GM12874 (cell line): ENCODE measurements around the gene FMNL2.

ENCODE experiments used
- TF ChIP-seq, protein P1 (sequence below): IDR thresholded peaks from 2 replicates; pipeline ENCODE4 v1.5.1; 2011; ENCODE audit warnings: low read depth, mild to moderate bottlenecking, control low read depth, low read length, moderate library complexity; ENCODE audit not compliant: insufficient read depth

Gene FMNL2

DNA sequence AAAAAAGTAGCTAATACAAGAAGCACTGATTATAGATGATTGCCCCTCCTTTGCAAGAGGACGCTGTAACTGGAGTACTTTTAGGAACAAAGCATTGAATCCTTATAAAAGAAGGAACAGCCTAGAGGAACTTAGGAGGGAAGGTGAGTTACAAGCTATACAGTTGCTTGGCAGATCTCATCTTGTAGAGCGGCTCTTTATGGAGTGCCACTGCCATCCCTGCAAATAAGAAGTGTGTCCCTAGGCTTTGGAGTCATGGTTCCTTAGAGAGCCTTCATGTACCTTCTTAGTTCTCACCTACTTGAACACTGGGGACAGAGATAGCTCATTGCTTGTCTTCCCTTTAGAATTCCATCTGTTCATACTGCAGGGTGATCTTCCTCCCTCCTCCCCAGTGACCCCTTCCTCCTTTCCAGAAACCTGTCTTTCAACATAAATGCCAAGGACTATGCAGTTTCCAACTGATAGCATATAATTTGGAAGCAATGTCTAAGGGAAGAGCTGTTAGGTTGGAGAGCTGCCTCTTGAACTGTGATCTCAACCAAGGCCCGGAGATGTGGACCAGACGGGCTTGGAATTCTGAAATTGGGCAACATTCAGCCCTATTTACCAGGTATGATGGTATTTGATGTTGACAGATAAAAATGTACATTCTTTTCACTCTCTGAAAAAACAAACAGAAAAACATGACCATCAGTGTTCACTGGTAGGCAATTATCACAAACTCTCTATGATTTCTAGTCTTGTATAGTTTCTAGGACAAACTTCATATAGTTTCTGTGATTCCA is 7.5 kb downstream of the FMNL2 start:
- TF ChIP-seq, protein P1, sequence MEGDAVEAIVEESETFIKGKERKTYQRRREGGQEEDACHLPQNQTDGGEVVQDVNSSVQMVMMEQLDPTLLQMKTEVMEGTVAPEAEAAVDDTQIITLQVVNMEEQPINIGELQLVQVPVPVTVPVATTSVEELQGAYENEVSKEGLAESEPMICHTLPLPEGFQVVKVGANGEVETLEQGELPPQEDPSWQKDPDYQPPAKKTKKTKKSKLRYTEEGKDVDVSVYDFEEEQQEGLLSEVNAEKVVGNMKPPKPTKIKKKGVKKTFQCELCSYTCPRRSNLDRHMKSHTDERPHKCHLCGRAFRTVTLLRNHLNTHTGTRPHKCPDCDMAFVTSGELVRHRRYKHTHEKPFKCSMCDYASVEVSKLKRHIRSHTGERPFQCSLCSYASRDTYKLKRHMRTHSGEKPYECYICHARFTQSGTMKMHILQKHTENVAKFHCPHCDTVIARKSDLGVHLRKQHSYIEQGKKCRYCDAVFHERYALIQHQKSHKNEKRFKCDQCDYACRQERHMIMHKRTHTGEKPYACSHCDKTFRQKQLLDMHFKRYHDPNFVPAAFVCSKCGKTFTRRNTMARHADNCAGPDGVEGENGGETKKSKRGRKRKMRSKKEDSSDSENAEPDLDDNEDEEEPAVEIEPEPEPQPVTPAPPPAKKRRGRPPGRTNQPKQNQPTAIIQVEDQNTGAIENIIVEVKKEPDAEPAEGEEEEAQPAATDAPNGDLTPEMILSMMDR, result no peak

DNA sequence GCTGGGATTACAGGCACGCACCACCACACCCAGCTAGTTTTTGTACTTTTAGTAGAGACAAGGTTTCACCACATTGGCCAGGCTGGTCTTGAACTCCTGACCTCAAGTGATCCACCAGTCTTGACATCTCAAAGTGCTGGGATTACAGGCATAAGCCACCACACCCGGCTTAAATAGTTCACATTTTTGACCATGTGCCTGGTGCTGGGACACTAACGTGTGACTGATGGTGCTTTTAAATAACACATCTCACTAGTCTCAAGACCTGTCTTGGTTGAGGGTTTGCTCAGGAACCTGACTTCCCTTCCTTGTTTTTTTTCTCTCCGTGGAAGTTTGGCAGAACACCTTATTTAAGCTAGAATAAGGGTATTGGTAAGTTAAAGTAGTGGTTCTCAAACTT is 8.5 kb downstream of the FMNL2 start:
- TF ChIP-seq, protein P1, result no peak

DNA sequence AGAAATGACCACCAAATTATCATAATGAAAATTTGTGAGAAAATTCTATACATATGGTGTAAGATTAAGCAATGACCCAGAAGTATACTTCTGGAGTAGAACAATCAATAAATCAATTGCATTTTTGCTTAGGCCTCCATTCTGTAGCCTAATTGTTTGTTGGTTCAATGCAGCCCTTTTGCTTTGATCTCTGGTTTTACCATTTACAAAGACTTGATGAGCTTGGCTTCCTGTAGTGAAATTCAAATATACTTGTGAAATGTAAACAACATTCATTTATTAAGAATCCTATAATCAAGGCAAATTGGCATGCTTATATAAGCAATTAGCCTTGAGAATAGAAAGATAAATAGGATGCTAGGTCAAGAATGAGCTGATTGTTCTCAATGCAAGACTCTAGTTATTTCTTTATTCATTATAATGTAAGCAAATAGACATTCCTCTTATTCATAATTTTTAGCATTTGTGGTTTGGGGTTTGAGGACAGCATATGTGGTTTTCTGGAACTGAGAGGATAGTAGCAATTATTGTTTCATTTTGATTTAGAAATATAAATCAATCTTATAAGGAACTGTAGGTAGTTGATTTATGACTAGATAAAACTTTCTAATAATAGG is 9.7 kb downstream of the FMNL2 start:
- TF ChIP-seq, protein P1, result no peak

DNA sequence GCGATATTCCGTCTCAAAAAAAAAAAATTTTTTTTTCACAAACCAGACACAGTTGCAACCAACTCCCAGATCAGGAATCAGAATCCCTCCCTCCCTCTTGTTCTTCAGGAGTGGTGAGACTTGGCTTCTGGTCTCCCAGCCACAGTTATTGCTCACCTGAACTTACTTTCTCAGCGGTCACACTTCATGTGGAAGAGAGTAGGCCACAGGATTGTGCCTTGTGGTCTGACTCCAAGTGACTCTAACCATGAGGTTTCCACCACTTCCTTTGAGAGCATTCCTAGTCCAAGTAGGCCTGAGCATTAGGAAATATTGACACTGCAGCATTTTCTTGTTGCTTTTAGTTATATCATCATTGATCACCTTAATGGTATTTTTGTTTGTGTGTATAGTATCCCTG is 12.1 kb downstream of the FMNL2 start:
- TF ChIP-seq, protein P1, result no peak

DNA sequence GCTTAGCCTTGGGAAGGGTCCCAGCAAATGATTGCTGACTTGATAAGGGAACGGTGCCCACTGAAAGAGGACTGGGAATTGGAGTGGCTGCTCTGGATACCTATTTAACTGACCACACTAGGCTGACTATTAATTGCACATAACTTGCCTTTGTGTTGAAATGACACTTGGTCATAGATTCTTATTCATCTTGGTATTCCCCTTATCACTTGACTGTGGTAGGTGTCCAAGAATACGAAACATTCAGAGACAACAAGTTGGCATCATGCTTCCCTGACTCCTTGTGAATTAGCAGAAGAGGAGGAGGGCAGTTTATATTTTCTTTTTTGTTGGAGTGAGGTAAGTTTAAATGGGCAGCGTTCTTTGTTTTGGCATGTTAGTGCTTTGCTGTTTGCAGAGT is 13.4 kb downstream of the FMNL2 start:
- TF ChIP-seq, protein P1, result no peak

DNA sequence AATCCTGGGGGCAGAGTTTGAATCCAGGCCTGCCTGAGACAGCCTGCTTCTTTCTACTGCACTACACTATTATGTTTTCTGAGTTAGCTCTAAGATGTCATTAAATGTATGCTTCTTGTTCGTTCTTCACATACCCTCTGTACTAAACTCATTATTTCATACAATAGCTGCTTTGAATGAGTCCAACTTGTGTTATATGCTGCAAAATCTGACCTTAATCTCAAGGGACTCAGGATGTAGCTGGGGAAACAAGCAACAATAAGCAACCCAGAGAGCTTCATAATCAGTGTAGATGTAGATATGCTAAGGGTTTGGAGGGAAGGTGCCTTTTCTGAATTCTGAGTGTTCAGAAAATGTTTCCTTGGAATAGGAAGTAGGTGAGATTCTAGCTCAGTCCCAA is 14.4 kb downstream of the FMNL2 start:
- TF ChIP-seq, protein P1, result no peak

DNA sequence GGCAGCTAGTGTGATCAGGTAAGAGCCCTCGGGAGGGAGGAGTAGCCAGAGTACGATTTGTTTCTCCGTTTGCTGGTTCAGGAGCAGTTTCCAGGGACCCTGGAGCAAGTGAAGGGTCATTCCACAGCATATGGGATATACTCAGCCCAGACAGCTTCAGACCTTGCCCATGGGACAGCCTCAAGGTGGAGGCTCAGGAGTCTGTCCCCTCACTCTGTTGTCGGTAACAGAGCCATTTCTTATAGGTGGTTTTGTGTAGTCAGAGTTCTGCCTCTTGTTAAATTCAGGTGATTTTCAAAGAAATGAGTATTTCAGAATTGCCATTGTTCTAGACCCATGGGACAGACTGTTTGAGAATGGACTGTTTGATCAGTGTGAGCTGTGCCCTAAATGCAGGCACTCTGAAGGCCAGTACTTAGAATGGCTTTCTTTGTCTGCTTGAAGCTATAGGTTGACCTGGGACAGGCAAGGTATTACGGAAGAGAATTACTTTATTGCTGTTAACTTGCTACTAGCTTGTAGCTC is 15.2 kb downstream of the FMNL2 start:
- TF ChIP-seq, protein P1, result no peak
